IPS-18a (cell line): Measurements from ENCODE around the gene HDLBP.

Experiments used
- H3K27ac ChIP-seq: one replicate; pipeline ENCODE4 v1.5.1; 2013; ENCODE audit warnings: low read length
- H3K27me3 ChIP-seq: one replicate; pipeline ENCODE4 v1.6.1; 2013; ENCODE audit warnings: mild to moderate bottlenecking, low read length; ENCODE audit not compliant: control insufficient read depth, insufficient read depth
- H3K36me3 ChIP-seq: one replicate; pipeline ENCODE4 v1.6.1; 2013; ENCODE audit warnings: low read depth, low read length; ENCODE audit not compliant: control insufficient read depth
- H3K4me1 ChIP-seq: one replicate; pipeline ENCODE4 v1.6.1; 2013; ENCODE audit warnings: low read depth, low read length; ENCODE audit not compliant: control insufficient read depth
- H3K4me3 ChIP-seq: one replicate; pipeline ENCODE4 v1.5.1; 2013; ENCODE audit warnings: low read length
- H3K9ac ChIP-seq: one replicate; pipeline ENCODE4 v1.6.1; 2013; ENCODE audit warnings: mild to moderate bottlenecking, low read length, moderate library complexity
- H3K9me3 ChIP-seq: one replicate; pipeline ENCODE4 v1.6.1; 2013; ENCODE audit warnings: low read depth, low read length; ENCODE audit not compliant: control insufficient read depth

Gene HDLBP

GRCh38 chr2:241351640-241352031 is 36.2 kb upstream of the HDLBP start:
- Histone ChIP-seq H3K9ac (no peak overlapping the region), H3K27ac (no peak overlapping the region), H3K36me3 (peaks cover 76% of the 10 kb centered on the region), H3K4me1 (peaks cover 12% of the 10 kb centered on the region), H3K4me3 (no peak overlapping the region), H3K27me3 (no peaks in the 10 kb centered on the region), H3K9me3 (no peaks in the 10 kb centered on the region)

GRCh38 chr2:241350878-241351639 is 35.6 kb upstream of the HDLBP start:
- peaks cover 82% of the 10 kb centered on the region for H3K36me3 ChIP-seq
- no peaks in the 10 kb centered on the region for H3K27me3 ChIP-seq
- H3K27ac ChIP-seq = no peak overlapping the region
- H3K9ac ChIP-seq = no peak overlapping the region
- no peak overlapping the region for H3K4me3 ChIP-seq
- no peaks in the 10 kb centered on the region for H3K9me3 ChIP-seq
- peaks cover 12% of the 10 kb centered on the region for H3K4me1 ChIP-seq

- Histone ChIP-seq H3K36me3 (peaks cover 88% of the 10 kb centered on the region), H3K27ac (no peak overlapping the region), H3K9me3 (no peaks in the 10 kb centered on the region), H3K27me3 (no peaks in the 10 kb centered on the region), H3K4me1 (peaks cover 12% of the 10 kb centered on the region), H3K4me3 (no peak overlapping the region), H3K9ac (no peak overlapping the region)
Measured at GRCh38 chr2:241350530-241350877, 35.0 kb upstream of the HDLBP start.

- Histone ChIP-seq H3K4me1 (peaks cover 10% of the 10 kb centered on the region), H3K4me3 (no peak overlapping the region), H3K9ac (no peak overlapping the region), H3K9me3 (no peaks in the 10 kb centered on the region), H3K27me3 (no peaks in the 10 kb centered on the region), H3K27ac (no peak overlapping the region), H3K36me3 (peaks cover 93% of the 10 kb centered on the region)
Measured at GRCh38 chr2:241349941-241350340, 34.5 kb upstream of the HDLBP start.

- H3K36me3 ChIP-seq = peaks cover 95% of the 10 kb centered on the region
- no peak overlapping the region for H3K27ac ChIP-seq
- no peak overlapping the region for H3K9ac ChIP-seq
Measured at GRCh38 chr2:241344925-241345651, 29.6 kb upstream of the HDLBP start.

GRCh38 chr2:241340631-241341163 is 25.2 kb upstream of the HDLBP start:
- Histone ChIP-seq H3K4me3 (no peak overlapping the region), H3K36me3 (peaks cover 91% of the 10 kb centered on the region), H3K27me3 (no peaks in the 10 kb centered on the region), H3K9ac (no peak overlapping the region), H3K9me3 (no peaks in the 10 kb centered on the region), H3K27ac (no peak overlapping the region), H3K4me1 (no peaks in the 10 kb centered on the region)

More at GRCh38 chr2:241344925-241345651, 29.6 kb upstream of the HDLBP start:
- H3K4me1 ChIP-seq = no peaks in the 10 kb centered on the region
- no peak overlapping the region for H3K4me3 ChIP-seq
- H3K9me3 ChIP-seq = no peaks in the 10 kb centered on the region
- no peaks in the 10 kb centered on the region for H3K27me3 ChIP-seq

- no peaks in the 10 kb centered on the region for H3K27me3 ChIP-seq
- peaks cover 91% of the 10 kb centered on the region for H3K36me3 ChIP-seq
- H3K9ac ChIP-seq = no peak overlapping the region
- no peak overlapping the region for H3K27ac ChIP-seq
- no peaks in the 10 kb centered on the region for H3K4me1 ChIP-seq
- H3K4me3 ChIP-seq = no peak overlapping the region
- H3K9me3 ChIP-seq = no peaks in the 10 kb centered on the region
Measured at GRCh38 chr2:241339839-241340630, 24.6 kb upstream of the HDLBP start.

- Histone ChIP-seq H3K4me3 (no peak overlapping the region), H3K9ac (no peak overlapping the region), H3K9me3 (no peaks in the 10 kb centered on the region), H3K36me3 (peaks cover 71% of the 10 kb centered on the region), H3K4me1 (no peaks in the 10 kb centered on the region), H3K27me3 (no peaks in the 10 kb centered on the region), H3K27ac (no peak overlapping the region)
Measured at GRCh38 chr2:241334813-241335212, 19.3 kb upstream of the HDLBP start.

GRCh38 chr2:241330616-241330981 is 15.1 kb upstream of the HDLBP start:
- Histone ChIP-seq H3K9ac (no peak overlapping the region), H3K27ac (no peak overlapping the region), H3K36me3 (peaks cover 58% of the 10 kb centered on the region)

GRCh38 chr2:241329669-241330615 is 14.5 kb upstream of the HDLBP start:
- H3K27ac ChIP-seq = no peak overlapping the region
- H3K9me3 ChIP-seq = no peaks in the 10 kb centered on the region
- no peaks in the 10 kb centered on the region for H3K27me3 ChIP-seq
- peaks cover 56% of the 10 kb centered on the region for H3K36me3 ChIP-seq
- H3K4me1 ChIP-seq = no peaks in the 10 kb centered on the region
- H3K9ac ChIP-seq = no peak overlapping the region
- no peak overlapping the region for H3K4me3 ChIP-seq

More at GRCh38 chr2:241330616-241330981, 15.1 kb upstream of the HDLBP start:
- Histone ChIP-seq H3K4me3 (no peak overlapping the region), H3K4me1 (no peaks in the 10 kb centered on the region), H3K9me3 (no peaks in the 10 kb centered on the region), H3K27me3 (no peaks in the 10 kb centered on the region)
